Smooth muscle cell (in vitro differentiated cells): ENCODE measurements around the gene IL1RAPL1. TPM values are rescaled to one million over a fixed set of nuclear protein-coding genes. Genes with fewer than 3 reads are reported as not detected.

Source experiments
- DNase-seq: peaks from one replicate; lab custom pipeline; 2025; ENCODE audit not compliant: unreplicated experiment; lab: John Stamatoyannopoulos, UW
- H2AFZ ChIP-seq: fragments of 200-600 bp; sonication (generic); 2 replicates; pipeline ENCODE4 v1.6.0; 2016; ENCODE audit warnings: antibody characterized with exemption, low read depth, mild to moderate bottlenecking
- H3F3A ChIP-seq: fragments of 200-600 bp; sonication (generic); 2 replicates; pipeline ENCODE4 v1.6.0; 2017; ENCODE audit warnings: antibody characterized with exemption, low read depth
- H3K27ac ChIP-seq: fragments of 200-600 bp; sonication (generic); 2 replicates; pipeline ENCODE4 v1.5.1; 2016; ENCODE audit warnings: low read depth, mild to moderate bottlenecking
- H3K27me3 ChIP-seq: fragments of 200-600 bp; sonication (generic); 2 replicates; pipeline ENCODE4 v1.6.1; 2016; ENCODE audit warnings: low read depth, mild to moderate bottlenecking
- H3K36me3 ChIP-seq: fragments of 200-600 bp; sonication (generic); 2 replicates; pipeline ENCODE4 v1.5.1; 2016; ENCODE audit warnings: low read depth
- H3K4me1 ChIP-seq: fragments of 200-600 bp; sonication (generic); 2 replicates; pipeline ENCODE4 v1.5.1; 2016; ENCODE audit warnings: low read depth
- H3K4me2 ChIP-seq: fragments of 200-600 bp; sonication (generic); 2 replicates; pipeline ENCODE4 v1.6.0; 2016; ENCODE audit warnings: mild to moderate bottlenecking
- H3K4me3 ChIP-seq: fragments of 200-600 bp; sonication (generic); 2 replicates; pipeline ENCODE4 v1.5.1; 2016; ENCODE audit warnings: mild to moderate bottlenecking
- H3K79me2 ChIP-seq: fragments of 200-600 bp; sonication (generic); 2 replicates; pipeline ENCODE4 v1.6.0; 2016; ENCODE audit warnings: low read depth, mild to moderate bottlenecking
- H3K9ac ChIP-seq: fragments of 200-600 bp; sonication (generic); 2 replicates; pipeline ENCODE4 v1.6.0; 2016; ENCODE audit warnings: low read depth
- H3K9me3 ChIP-seq: fragments of 200-600 bp; sonication (generic); replicated peaks from 2 replicates; pipeline ENCODE4 v1.5.1; 2016; ENCODE audit warnings: low read depth
- H4K20me1 ChIP-seq: fragments of 200-600 bp; sonication (generic); 2 replicates; pipeline ENCODE4 v1.6.0; 2016; ENCODE audit warnings: low read depth
- CTCF ChIP-seq: fragments of 200-600 bp; sonication (generic); IDR thresholded peaks from 2 replicates; pipeline ENCODE4 v1.5.1; 2017; ENCODE audit warnings: borderline replicate concordance, mild to moderate bottlenecking, antibody characterized with exemption; ENCODE audit not compliant: insufficient read depth, poor library complexity, severe bottlenecking
- WGBS: methylation state at CpG from one replicate; pipeline ENCODE4 v1.1.7; 2016; ENCODE audit warnings: low lambda C conversion rate; 5-methylcytosine and 5-hydroxymethylcytosine counted together
- polyA plus RNA-seq: library from polyadenylated mRNA; unstranded; fragments of >200 nt; fragmentation: Nextera tagmentation; extraction: Ambion mirVana; gene quantifications from 2 replicates; pipeline ENCODE4 v1.2.1, GENCODE V29; 2016
- total RNA-seq: library from RNA; depleted of rRNA; stranded (reverse); fragments of >200 nt; gene quantifications from 2 replicates; pipeline ENCODE4 v1.2.3, GENCODE V29; 2014

IL1RAPL1 gene
- total and polyA plus RNA-seq, 2 experiments from 2014 or later, result 0.04 TPM; not detected in 1

GRCh38 chrX:29890646-29891200 is 1303.5 kb downstream of the IL1RAPL1 start:
- Histone ChIP-seq H3K27ac (no peak overlapping the region), H3K27me3 (no peaks in the 10 kb centered on the region), H2AFZ (no peak overlapping the region), H3K79me2 (no peaks in the 10 kb centered on the region), H3K36me3 (no peaks in the 10 kb centered on the region), H3F3A (no peaks in the 10 kb centered on the region), H3K9me3 (peaks cover 2% of the 10 kb centered on the region), H4K20me1 (no peaks in the 10 kb centered on the region), H3K4me3 (no peak overlapping the region), H3K4me2 (no peak overlapping the region), H3K9ac (no peak overlapping the region), H3K4me1 (no peaks in the 10 kb centered on the region)
- WGBS, result 76% methylated on average over 2 of the region's 2 CpGs
- TF ChIP-seq CTCF, result no peak
- no peak for DNase-seq

- H4K20me1 ChIP-seq, result no peaks in the 10 kb centered on the region
- H3K79me2 ChIP-seq, result no peaks in the 10 kb centered on the region
- H3K4me3 ChIP-seq, result no peak overlapping the region
- H3K4me2 ChIP-seq, result no peak overlapping the region
- 75% methylated on average over 3 of the region's 3 CpGs for WGBS
- H3F3A ChIP-seq, result no peaks in the 10 kb centered on the region
- no peak overlapping the region for H3K27ac ChIP-seq
- no peak for TF ChIP-seq CTCF
- H3K4me1 ChIP-seq, result no peaks in the 10 kb centered on the region
- no peaks in the 10 kb centered on the region for H3K9me3 ChIP-seq
- DNase-seq, result no peak
- no peaks in the 10 kb centered on the region for H3K27me3 ChIP-seq
- H2AFZ ChIP-seq, result no peak overlapping the region
- H3K9ac ChIP-seq, result no peak overlapping the region
- no peaks in the 10 kb centered on the region for H3K36me3 ChIP-seq
Measured at GRCh38 chrX:29902004-29902403, 1314.8 kb downstream of the IL1RAPL1 start.

- Histone ChIP-seq H4K20me1 (no peaks in the 10 kb centered on the region), H3K27ac (no peak overlapping the region), H3K36me3 (no peaks in the 10 kb centered on the region), H3K9ac (no peak overlapping the region), H3K27me3 (no peaks in the 10 kb centered on the region), H3K4me3 (no peak overlapping the region), H3K4me1 (no peaks in the 10 kb centered on the region), H2AFZ (no peak overlapping the region), H3K79me2 (no peaks in the 10 kb centered on the region), H3K9me3 (no peaks in the 10 kb centered on the region), H3F3A (no peaks in the 10 kb centered on the region), H3K4me2 (no peak overlapping the region)
- no peak for DNase-seq
- peak; percentile 30 for TF ChIP-seq CTCF
Measured at GRCh38 chrX:29903360-29903759, 1316.1 kb downstream of the IL1RAPL1 start.

GRCh38 chrX:29911673-29912072 is 1324.4 kb downstream of the IL1RAPL1 start:
- WGBS, result 68% methylated on average over 4 of the region's 4 CpGs
- no peaks in the 10 kb centered on the region for H3F3A ChIP-seq

More at GRCh38 chrX:29911673-29912072, 1324.4 kb downstream of the IL1RAPL1 start:
- no peaks in the 10 kb centered on the region for H3K9me3 ChIP-seq
- H4K20me1 ChIP-seq, result no peaks in the 10 kb centered on the region
- no peaks in the 10 kb centered on the region for H3K36me3 ChIP-seq
- no peaks in the 10 kb centered on the region for H3K27me3 ChIP-seq
- no peak overlapping the region for H3K27ac ChIP-seq
- H3K4me2 ChIP-seq, result no peak overlapping the region
- no peaks in the 10 kb centered on the region for H3K4me1 ChIP-seq
- no peak for DNase-seq
- TF ChIP-seq CTCF, result no peak
- H3K9ac ChIP-seq, result no peak overlapping the region
- no peak overlapping the region for H3K4me3 ChIP-seq
- no peaks in the 10 kb centered on the region for H3K79me2 ChIP-seq
- H2AFZ ChIP-seq, result no peak overlapping the region
